ENCODE results near the gene OR6X1. TPM values are rescaled to one million over a fixed set of nuclear protein-coding genes. Genes with fewer than 3 reads are reported as not detected.

OR6X1 gene
- total RNA-seq, 1 donor from 2014 or later, result not detected

DNA sequence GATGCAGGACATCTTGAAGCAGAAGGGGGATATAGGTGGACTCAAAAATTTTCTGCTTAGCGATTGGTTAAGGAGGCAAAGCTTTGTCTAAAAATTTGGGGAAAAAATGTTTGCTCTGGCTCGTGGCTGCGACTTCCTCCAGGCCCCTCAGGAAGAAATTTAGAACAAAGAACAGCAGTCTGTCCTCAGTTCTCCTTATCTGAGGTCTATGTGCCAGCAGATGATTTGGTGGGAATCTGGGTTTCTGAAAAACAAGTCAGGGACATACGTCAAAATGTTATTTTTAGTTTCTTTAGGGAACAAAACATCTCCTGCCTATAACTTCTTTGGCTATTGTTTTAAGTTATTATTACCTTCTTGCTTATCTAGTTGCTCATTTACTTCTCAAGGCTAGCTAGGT lies 43.8 kb upstream of the OR6X1 start:
- no peak overlapping the region for H3K4me3 ChIP-seq
- no peaks in the 10 kb centered on the region for H3K36me3 ChIP-seq
- H3K27me3 ChIP-seq (ENCODE audit: low read depth), result no peaks in the 10 kb centered on the region
- H3K9me3 ChIP-seq, result no peaks in the 10 kb centered on the region
- no peak overlapping the region for H3K27ac ChIP-seq
- TF ChIP-seq, protein P1, sequence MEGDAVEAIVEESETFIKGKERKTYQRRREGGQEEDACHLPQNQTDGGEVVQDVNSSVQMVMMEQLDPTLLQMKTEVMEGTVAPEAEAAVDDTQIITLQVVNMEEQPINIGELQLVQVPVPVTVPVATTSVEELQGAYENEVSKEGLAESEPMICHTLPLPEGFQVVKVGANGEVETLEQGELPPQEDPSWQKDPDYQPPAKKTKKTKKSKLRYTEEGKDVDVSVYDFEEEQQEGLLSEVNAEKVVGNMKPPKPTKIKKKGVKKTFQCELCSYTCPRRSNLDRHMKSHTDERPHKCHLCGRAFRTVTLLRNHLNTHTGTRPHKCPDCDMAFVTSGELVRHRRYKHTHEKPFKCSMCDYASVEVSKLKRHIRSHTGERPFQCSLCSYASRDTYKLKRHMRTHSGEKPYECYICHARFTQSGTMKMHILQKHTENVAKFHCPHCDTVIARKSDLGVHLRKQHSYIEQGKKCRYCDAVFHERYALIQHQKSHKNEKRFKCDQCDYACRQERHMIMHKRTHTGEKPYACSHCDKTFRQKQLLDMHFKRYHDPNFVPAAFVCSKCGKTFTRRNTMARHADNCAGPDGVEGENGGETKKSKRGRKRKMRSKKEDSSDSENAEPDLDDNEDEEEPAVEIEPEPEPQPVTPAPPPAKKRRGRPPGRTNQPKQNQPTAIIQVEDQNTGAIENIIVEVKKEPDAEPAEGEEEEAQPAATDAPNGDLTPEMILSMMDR (IDR thresholded peaks at IDR 0.05), result no peak
- no peak for ATAC-seq
- no peaks in the 10 kb centered on the region for H3K4me1 ChIP-seq
- no peak for DNase-seq
- intact Hi-C loops (cut with DNase I), result no loop called here

DNA sequence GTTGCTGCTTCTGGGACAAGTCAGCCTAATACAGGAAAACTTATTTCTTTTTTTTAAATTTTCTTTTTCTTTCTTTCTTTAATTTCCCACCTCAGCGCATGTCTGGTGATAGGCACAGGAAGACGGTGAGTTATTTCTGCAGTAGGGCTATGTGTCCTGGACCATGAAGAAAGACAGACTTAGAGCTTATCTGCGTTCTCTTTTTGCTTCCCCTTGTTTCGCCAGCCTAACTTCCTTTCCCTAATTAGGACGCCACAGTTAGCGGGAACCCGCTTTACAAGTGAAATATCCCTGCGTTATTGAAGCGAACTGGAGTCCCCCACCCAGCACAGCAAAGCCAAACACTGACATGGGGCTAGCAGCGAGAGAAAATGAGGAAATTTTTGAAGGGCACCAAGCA lies 43.2 kb upstream of the OR6X1 start:
- H3K4me3 ChIP-seq, result no peak overlapping the region
- no peaks in the 10 kb centered on the region for H3K36me3 ChIP-seq
- DNase-seq (no peak), ATAC-seq (no peak)
- TF ChIP-seq, protein P1 (IDR thresholded peaks at IDR 0.05), result no peak
- H3K27ac ChIP-seq, result no peak overlapping the region
- no peaks in the 10 kb centered on the region for H3K4me1 ChIP-seq
- H3K27me3 ChIP-seq (ENCODE audit: low read depth), result no peaks in the 10 kb centered on the region
- no peaks in the 10 kb centered on the region for H3K9me3 ChIP-seq
- intact Hi-C loops (cut with DNase I), result no loop called here

DNA sequence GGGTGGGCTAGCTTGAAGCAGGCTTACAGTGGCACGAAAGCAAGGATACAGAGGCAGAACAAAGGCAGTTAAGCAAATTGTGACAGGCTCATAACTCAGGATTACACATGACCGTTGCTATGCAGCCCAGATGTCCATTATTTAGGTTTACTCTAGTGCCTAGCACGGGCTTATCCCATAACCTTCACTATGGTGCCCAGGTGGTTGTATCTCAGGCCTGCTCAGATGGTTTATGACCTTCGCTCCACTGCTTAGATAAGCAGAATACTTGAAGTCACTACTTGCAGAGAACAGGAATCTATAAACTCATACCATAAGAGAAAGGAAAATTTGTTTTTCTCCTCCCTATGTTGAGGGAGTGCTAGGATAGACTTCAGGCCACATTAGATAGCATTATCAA lies 42.8 kb upstream of the OR6X1 start:
- TF ChIP-seq, protein P1 (IDR thresholded peaks at IDR 0.05), result no peak
- intact Hi-C loops (cut with DNase I), result no loop called here
- Histone ChIP-seq H3K27ac (no peak overlapping the region), H3K9me3 (no peaks in the 10 kb centered on the region), H3K4me1 (no peaks in the 10 kb centered on the region), H3K36me3 (no peaks in the 10 kb centered on the region), H3K4me3 (no peak overlapping the region), H3K27me3 (ENCODE audit: low read depth) (no peaks in the 10 kb centered on the region)
- no peak for DNase-seq
- no peak for ATAC-seq

DNA sequence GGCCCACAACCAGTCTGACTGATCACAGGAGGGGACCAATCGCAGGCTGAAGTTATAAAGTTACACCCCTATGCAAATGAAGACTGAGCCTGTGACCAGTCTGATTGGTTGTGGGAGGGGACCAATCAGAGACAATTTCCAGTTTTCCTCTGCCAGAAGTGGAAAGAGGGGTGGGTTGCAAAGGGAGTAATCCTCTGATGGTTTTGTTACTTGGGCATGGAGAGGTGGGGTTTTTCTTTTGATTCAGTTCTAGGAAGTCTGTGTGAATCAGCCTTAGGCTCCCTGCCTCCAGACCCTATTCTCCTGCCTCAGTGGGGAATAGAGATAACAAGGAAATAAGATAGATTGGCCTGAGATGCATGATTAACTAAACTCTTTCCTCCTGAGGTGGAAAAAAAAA lies 41.9 kb upstream of the OR6X1 start:
- Histone ChIP-seq H3K4me1 (no peaks in the 10 kb centered on the region), H3K9me3 (no peaks in the 10 kb centered on the region), H3K27me3 (ENCODE audit: low read depth) (no peaks in the 10 kb centered on the region), H3K36me3 (no peaks in the 10 kb centered on the region), H3K4me3 (no peak overlapping the region), H3K27ac (no peak overlapping the region)
- intact Hi-C loops (cut with DNase I), result no loop called here
- DNase-seq, result no peak
- TF ChIP-seq, protein P1 (IDR thresholded peaks at IDR 0.05), result no peak
- no peak for ATAC-seq

DNA sequence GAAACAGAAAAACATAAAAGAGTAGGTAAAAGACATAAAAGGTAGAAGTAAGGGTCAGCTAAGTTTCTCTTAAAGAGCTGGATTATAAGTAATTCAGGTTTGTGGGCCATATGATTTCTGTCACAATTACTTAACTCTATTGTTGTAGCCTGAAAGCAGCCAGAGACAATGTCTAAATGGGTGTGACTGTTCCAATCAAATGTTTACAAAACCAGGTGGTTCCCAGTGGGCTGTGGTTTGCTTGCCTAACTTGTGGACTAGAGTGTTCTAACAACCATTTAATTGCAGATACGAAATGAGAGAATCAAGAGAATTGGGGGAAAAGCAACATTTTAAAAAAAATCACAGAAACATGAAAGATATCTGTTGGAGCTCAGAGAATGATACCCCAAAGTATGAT lies 29.2 kb upstream of the OR6X1 start:
- TF ChIP-seq, protein P1 (IDR thresholded peaks at IDR 0.05), result no peak
- Histone ChIP-seq H3K9me3 (no peaks in the 10 kb centered on the region), H3K27ac (no peak overlapping the region), H3K4me3 (no peak overlapping the region), H3K36me3 (no peaks in the 10 kb centered on the region), H3K4me1 (no peaks in the 10 kb centered on the region), H3K27me3 (ENCODE audit: low read depth) (no peaks in the 10 kb centered on the region)
- ATAC-seq (no peak), DNase-seq (no peak)
- intact Hi-C loops (cut with DNase I), result no loop called here

DNA sequence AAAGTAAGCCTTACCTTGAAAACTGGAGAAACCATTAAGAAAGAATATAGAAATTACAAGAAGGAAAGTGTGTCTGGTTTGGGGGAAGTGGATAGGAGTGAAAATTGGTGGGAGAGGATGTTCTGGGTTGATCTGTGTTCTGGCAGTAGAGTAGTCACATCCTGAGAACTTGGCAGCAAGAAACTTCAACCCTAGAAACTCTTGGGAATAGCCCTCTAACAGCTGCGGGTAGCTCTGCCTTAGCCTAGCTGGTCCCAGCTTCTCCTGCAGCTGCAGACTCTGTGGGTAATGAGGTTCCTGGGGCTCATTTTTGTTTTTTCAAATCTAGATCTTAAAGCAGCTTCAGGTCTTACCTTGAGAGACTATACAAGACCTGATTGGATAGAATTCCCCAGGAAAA lies 24.2 kb upstream of the OR6X1 start:
- DNase-seq, result no peak
- H3K4me1 ChIP-seq, result no peaks in the 10 kb centered on the region
- intact Hi-C loops (cut with DNase I), result no loop called here

More for the DNA sequence above, 24.2 kb upstream of the OR6X1 start:
- H3K9me3 ChIP-seq, result no peaks in the 10 kb centered on the region
- no peak overlapping the region for H3K27ac ChIP-seq
- ATAC-seq, result no peak
- TF ChIP-seq, protein P1 (IDR thresholded peaks at IDR 0.05), result no peak
- no peaks in the 10 kb centered on the region for H3K36me3 ChIP-seq
- no peaks in the 10 kb centered on the region for H3K27me3 ChIP-seq (ENCODE audit: low read depth)
- H3K4me3 ChIP-seq, result no peak overlapping the region

All from lower lobe of right lung (tissue), 2 donors.